PFSK-1 (cell line): Measurements from ENCODE around the gene TSPAN3.

Source experiments
- FOXP2 ChIP-seq: optimal IDR thresholded peaks from 2 replicates; pipeline ENCODE3; 2011; ENCODE audit warnings: borderline replicate concordance, control low read depth, inconsistent platforms; ENCODE audit not compliant: insufficient read depth; ENCODE audit errors: extremely low read length, extremely low read depth
- POLR2AphosphoS5 ChIP-seq: IDR thresholded peaks from 2 replicates; pipeline ENCODE4 v1.6.1; 2012; ENCODE audit warnings: low read depth, mild to moderate bottlenecking, control low read depth, low read length, moderate library complexity
- SIN3A ChIP-seq: IDR thresholded peaks from 2 replicates; pipeline ENCODE4 v1.6.1; 2012; ENCODE audit warnings: mild to moderate bottlenecking, low read length, moderate library complexity, borderline replicate concordance; ENCODE audit not compliant: insufficient read depth
- TAF1 ChIP-seq: IDR thresholded peaks from 2 replicates; pipeline ENCODE4 v1.6.1; 2012; ENCODE audit warnings: low read length, control low read depth, borderline replicate concordance; ENCODE audit not compliant: insufficient read depth
- TF ChIP-seq, protein P1 (sequence below), 2 experiments: IDR thresholded peaks; 2 replicates each; pipeline versions ENCODE4 v1.6.1 to v1.8.0; 2011 to 2012; ENCODE audit warnings: low read depth in 2 of 2, low read length in 2 of 2, control low read depth in 1 of 2, inconsistent platforms in 1 of 2, mild to moderate bottlenecking in 1 of 2, moderate library complexity in 1 of 2; ENCODE audit not compliant: insufficient read depth in 1 of 2

The TSPAN3 gene

DNA sequence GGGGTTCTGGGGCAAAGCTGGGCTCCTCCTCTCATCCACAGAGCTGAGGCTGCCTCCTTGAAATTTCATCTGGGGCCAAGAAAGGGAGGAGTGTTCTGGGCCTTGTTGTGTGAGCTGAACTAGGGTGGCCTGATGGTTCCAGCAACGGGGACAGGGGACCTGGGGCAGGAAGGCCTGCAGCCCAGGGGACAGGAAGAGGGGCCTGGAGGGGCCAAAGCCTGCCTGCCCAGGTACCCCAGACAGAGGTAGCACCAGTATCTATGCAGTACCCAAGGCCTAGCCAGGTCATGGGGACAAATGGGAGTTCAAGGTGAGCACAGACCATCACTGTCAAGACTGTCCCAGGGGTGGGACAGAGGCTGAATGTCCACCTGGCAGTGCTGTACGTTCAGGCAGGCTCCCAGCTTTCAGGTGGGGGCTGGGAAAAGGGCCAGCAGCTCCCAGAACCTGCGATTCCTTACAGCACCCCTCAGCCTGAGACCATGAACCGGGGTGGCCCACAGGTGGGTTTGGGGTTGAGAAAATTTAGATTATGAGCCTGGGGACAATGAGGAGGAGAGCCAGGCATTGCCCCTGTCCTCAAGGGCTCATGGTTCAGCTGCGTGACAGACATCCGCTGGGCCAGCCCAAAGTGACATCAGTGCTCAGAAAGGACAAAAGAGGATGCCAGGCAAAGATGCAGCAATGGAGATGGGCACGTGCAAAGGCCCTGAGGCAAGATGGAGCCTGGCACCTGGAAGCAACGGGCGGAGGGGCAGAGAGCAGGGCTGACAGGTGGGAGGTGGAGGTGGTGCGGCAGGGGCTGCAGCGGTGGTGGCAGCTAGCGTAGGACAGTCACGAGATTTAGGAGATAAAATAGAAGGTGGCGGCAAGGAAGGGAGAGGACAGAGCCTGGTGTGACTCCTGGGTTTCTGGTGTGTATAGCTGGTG lies 48.0 kb downstream of the TSPAN3 start:
- TF ChIP-seq FOXP2 (no peak), POLR2AphosphoS5 (no peak), TAF1 (no peak), SIN3A (no peak)
- TF ChIP-seq, protein P1, sequence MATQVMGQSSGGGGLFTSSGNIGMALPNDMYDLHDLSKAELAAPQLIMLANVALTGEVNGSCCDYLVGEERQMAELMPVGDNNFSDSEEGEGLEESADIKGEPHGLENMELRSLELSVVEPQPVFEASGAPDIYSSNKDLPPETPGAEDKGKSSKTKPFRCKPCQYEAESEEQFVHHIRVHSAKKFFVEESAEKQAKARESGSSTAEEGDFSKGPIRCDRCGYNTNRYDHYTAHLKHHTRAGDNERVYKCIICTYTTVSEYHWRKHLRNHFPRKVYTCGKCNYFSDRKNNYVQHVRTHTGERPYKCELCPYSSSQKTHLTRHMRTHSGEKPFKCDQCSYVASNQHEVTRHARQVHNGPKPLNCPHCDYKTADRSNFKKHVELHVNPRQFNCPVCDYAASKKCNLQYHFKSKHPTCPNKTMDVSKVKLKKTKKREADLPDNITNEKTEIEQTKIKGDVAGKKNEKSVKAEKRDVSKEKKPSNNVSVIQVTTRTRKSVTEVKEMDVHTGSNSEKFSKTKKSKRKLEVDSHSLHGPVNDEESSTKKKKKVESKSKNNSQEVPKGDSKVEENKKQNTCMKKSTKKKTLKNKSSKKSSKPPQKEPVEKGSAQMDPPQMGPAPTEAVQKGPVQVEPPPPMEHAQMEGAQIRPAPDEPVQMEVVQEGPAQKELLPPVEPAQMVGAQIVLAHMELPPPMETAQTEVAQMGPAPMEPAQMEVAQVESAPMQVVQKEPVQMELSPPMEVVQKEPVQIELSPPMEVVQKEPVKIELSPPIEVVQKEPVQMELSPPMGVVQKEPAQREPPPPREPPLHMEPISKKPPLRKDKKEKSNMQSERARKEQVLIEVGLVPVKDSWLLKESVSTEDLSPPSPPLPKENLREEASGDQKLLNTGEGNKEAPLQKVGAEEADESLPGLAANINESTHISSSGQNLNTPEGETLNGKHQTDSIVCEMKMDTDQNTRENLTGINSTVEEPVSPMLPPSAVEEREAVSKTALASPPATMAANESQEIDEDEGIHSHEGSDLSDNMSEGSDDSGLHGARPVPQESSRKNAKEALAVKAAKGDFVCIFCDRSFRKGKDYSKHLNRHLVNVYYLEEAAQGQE (IDR thresholded peaks at IDR 0.05; ENCODE audit: insufficient read depth in 1 of 2, low read depth in 2 of 2, low read length in 2 of 2): no peak

DNA sequence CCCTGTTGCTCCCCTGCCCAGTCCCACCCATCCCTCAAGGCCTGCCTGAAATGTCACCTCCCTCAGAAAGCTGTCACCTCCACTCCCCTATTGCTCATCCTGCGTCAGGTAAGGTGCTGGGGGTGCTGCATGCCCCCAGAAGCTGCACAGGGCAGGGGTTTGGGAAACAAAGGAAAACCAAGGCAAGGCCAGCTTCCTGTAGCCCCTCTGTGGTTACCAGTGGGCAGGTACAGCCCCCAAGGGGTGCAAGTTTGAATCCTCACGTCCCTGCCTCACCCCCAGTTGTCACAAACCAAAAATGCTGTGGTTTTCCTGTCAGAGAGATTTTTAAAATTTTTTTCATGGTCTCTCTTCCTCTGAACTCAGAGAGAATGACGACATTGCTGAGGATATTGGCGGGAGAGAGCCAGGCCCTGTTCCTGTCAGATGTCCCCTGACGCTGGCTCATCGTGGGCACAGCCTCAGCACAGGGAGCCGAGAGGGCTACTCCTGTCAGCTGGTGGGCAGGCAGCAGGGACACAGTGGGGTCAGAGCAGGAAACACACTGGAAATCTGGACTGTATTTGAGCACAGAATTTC lies 49.0 kb downstream of the TSPAN3 start:
- no peak for TF ChIP-seq TAF1
- no peak for TF ChIP-seq SIN3A
- TF ChIP-seq POLR2AphosphoS5: no peak
- TF ChIP-seq, protein P1 (IDR thresholded peaks at IDR 0.05; ENCODE audit: insufficient read depth in 1 of 2, low read depth in 2 of 2, low read length in 2 of 2): no peak
- no peak for TF ChIP-seq FOXP2

DNA sequence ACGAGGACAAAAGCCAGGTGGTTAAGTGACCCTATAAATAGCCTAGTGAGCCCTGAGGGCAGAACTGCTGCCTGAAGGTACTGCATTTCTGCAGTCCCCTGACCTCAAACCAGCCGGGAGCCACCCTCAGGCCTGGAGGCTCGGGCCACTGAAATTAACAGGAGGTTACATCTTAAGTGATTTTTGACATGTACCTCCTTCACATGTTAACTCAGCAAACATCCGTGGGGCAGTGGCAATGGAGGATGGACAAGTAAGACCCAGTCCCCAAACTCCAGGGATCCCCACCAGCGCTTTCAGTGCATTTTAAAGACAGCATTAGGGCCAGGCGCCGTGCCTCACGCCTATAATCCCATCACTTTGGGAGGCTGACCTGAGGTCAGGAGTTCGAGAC lies 49.8 kb downstream of the TSPAN3 start:
- TF ChIP-seq, protein P1 (IDR thresholded peaks at IDR 0.05; ENCODE audit: insufficient read depth in 1 of 2, low read depth in 2 of 2, low read length in 2 of 2): no peak
- TF ChIP-seq TAF1 (no peak), SIN3A (no peak), POLR2AphosphoS5 (no peak), FOXP2 (no peak)

DNA sequence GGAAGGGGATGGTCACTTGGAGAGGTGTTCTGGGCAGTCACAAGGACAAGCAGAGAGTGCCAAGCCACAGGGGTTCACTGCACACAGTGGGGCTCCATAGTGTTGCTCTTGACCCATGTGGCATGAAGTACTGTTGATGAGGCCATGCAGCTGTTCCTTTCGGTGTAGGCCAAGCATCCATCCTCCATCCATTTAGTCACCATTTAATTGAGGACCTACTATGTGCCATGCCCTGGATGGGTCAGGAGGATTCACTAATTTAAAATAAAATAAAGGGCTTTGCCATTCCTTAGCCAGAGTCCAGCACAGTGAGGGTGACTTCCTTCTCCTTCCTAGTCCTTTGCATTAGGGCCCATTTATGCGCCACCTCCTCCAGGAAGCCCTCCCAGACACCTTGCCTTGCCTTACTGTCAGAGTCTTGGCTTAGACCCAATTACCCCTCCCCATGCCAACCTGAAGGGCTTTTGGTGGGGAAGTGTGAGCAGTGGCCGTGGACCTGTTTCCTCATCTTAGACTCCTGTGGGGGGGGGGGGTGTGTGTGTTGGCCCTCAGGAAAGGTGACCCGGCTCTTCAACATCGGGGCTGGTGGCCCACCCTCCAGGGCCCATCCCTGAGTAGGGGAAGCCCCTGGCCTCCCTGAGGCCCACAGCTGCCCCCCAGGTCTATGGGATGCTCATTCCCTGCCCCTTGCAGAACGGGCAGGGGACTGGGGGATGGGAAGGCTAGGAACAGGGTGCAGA lies 50.4 kb downstream of the TSPAN3 start:
- TF ChIP-seq FOXP2 (no peak), SIN3A (no peak), POLR2AphosphoS5 (no peak), TAF1 (no peak)
- TF ChIP-seq, protein P1 (IDR thresholded peaks at IDR 0.05; ENCODE audit: insufficient read depth in 1 of 2, low read depth in 2 of 2, low read length in 2 of 2): no peak
